Stimulated activated CD4-positive, alpha-beta T cell treated with anti-CD3 and anti-CD28 coated beads, Interleukin-4, amount 100 ng/mL, for 48 hours (primary cell): Measurements from ENCODE around the gene IQGAP2.
"Not testable (repeated sequence)": the region's sequence is repeated elsewhere in the genome, so short reads cannot be mapped to it uniquely, and the experiment has no call there.

ENCODE experiments used
- DNase-seq, 2 donors: peaks; one replicate each; pipeline ENCODE4 v3.0.0-alpha.2; 2020; ENCODE audit warnings: low read depth in 2 of 2

The IQGAP2 gene, protein sequence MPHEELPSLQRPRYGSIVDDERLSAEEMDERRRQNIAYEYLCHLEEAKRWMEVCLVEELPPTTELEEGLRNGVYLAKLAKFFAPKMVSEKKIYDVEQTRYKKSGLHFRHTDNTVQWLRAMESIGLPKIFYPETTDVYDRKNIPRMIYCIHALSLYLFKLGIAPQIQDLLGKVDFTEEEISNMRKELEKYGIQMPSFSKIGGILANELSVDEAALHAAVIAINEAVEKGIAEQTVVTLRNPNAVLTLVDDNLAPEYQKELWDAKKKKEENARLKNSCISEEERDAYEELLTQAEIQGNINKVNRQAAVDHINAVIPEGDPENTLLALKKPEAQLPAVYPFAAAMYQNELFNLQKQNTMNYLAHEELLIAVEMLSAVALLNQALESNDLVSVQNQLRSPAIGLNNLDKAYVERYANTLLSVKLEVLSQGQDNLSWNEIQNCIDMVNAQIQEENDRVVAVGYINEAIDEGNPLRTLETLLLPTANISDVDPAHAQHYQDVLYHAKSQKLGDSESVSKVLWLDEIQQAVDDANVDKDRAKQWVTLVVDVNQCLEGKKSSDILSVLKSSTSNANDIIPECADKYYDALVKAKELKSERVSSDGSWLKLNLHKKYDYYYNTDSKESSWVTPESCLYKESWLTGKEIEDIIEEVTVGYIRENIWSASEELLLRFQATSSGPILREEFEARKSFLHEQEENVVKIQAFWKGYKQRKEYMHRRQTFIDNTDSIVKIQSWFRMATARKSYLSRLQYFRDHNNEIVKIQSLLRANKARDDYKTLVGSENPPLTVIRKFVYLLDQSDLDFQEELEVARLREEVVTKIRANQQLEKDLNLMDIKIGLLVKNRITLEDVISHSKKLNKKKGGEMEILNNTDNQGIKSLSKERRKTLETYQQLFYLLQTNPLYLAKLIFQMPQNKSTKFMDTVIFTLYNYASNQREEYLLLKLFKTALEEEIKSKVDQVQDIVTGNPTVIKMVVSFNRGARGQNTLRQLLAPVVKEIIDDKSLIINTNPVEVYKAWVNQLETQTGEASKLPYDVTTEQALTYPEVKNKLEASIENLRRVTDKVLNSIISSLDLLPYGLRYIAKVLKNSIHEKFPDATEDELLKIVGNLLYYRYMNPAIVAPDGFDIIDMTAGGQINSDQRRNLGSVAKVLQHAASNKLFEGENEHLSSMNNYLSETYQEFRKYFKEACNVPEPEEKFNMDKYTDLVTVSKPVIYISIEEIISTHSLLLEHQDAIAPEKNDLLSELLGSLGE (N-terminal part only)

GRCh38 chr5:76402886-76403765 lies at the start of gene IQGAP2:
TSS of gene IQGAP2 (plus strand) at chr5:76403285. CDS start at chr5:76403546, 261 bp downstream.
- DNase-seq = peak; percentile 69 to 75

DNA sequence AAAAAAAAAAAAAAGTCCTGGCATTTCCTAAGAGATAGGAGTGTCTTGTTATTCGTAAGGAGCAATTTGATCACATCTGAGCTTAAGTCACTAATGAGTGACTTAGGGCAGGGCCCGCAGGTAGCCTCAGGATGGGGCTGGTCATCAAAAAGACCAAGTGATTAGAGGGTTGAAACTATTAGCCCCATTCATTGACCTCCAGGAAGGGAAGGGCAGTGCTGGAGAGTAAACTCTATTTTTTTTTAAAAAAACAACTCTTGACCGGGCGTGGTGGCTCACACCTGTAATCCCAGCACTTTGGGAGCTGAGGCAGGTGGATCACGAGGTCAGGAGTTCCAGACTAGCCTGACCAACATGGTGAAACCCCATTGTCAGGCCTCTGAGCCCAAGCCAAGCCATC lies 46.2 kb upstream of the IQGAP2 start:
- no peak for DNase-seq

GRCh38 chr5:76363352-76364225 lies 39.5 kb upstream of the IQGAP2 start:
- no peak for DNase-seq

DNA sequence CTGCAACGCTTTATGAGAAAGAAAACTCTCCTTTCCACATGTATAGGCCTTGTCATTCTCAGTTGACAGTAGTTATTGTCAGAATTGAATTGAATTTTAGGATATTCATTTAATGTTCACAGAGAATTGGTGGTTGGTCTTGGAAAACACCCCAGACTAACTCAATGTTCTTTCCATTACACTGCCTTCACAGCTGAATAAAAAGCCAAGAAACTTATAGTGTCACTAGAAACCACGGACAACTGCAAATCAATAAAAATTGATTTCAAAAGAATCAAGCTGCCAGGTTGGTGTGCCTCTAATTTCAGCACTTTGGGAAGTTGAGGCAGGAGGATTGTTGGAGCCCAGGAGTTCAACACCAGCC lies 38.9 kb upstream of the IQGAP2 start:
- no peak for DNase-seq

GRCh38 chr5:76365561-76365960 lies 37.5 kb upstream of the IQGAP2 start:
- no peak for DNase-seq

- no peak for DNase-seq
Observed at GRCh38 chr5:76366596-76366995, 36.5 kb upstream of the IQGAP2 start.

- no peak for DNase-seq
Observed at GRCh38 chr5:76367623-76368371, 35.3 kb upstream of the IQGAP2 start.

GRCh38 chr5:76368941-76369340 lies 34.1 kb upstream of the IQGAP2 start:
- DNase-seq = no peak

DNA sequence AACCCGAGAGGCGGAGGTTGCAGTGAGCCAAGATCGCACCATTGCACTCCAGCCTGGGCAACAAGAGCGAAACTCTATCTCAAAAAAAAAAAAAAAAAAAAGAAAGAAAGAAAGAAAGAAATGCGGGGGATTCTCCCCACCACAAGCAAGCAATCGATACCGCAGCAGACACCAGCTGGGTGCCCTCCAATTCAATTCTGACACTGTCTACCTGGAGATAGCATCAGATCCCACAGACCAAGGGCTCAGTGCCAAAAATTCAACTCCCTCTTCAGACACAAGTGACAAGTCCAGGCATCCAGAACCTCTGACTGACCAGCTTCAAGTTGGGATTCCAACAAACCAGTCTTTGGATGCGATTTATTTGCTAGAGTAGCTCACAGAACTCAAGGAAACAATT lies 33.4 kb upstream of the IQGAP2 start:
- DNase-seq = not testable (repeated sequence)

DNA sequence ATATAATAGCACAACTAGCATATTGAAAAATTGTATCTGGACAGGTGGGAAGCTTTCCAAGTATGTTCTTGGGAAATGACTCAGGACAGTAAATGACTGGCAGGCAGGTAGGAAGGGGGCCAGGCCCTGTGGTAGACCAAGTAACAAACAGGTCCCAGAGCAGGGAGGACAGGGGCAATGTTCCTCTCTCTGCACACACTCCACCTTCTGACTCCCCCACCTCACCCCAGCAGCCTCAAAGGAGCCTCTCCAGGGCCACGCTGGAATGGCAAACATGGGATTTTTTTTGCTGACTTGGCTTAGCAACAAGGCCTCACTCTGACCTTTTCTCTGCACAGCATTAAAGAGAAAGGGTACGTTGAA lies 31.1 kb upstream of the IQGAP2 start:
- DNase-seq = no peak

GRCh38 chr5:76372323-76373054 lies 30.6 kb upstream of the IQGAP2 start:
- no peak for DNase-seq

DNA sequence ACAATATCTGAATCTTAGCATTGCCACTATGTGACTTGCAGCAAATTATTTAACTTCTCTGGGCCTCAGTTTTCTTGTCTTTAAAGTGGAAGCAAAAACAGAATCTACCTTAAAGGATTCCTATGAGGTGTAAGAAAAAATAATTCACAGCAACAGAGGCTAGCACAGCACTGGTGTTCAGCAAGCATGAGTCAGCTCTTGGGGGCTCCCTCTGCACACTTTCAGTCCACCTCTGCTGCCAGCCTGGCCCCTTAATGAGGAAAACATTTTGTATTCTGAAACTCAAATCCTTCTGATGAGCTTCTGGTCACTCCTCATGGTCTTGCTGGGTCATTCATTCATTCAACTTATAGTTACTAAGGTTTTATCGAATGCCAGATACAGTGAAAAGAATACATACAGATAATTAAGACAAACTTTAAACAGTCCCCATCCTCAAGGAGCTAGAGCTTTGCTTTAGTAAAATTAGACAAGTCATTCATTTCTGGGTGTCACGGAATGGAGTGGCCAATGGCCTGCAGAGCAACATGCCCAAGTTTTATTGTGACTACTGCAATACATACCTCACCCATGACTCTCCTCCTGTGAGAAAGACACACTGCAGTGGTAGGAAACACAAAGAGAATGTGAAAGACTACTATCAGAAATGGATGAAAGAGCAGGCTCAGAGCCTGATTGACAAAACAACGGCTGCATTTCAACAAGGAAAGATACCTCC lies 26.8 kb upstream of the IQGAP2 start:
- DNase-seq = no peak

GRCh38 chr5:76376866-76377230 lies 26.2 kb upstream of the IQGAP2 start:
- DNase-seq = no peak

DNA sequence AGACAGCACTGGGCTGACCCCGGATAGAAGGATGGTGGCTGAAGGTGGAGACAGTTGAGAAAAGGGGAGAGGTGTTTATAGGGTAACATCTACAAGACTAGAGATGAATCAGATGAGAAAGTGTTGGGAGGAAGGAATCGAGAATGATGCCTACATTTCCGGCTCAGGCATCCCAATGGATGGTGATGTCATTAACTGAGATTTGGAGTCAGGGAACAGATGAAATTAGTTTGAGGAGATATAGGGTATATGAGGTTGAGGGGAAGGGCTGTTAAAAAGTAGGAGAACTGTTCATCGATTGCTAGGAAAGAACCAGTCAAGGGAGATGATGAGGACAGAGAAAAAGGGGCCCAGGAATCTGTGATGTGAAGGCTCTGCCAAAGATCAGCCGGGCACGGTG lies 24.7 kb upstream of the IQGAP2 start:
- DNase-seq = no peak

DNA sequence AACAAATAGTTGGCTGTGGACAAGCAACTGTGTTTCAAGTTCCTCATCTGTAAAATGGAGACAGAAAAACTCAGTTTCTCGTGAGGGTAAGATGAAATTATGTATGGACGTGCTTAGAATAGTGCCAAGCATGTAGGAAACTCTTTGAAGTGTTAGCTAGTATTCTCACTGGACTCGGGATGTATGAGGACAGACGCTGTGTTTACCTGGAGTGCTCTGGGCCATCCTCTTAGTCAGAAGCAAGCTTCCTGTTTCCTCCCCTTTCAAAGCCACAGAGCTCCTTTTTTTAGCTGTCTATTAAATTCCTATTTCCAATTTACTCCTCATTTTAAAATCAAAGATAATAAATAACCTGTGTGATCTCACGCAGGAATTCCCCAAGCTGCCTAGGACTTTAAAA lies 23.8 kb upstream of the IQGAP2 start:
- DNase-seq = no peak

GRCh38 chr5:76379855-76380254 lies 23.2 kb upstream of the IQGAP2 start:
- DNase-seq = no peak

GRCh38 chr5:76380346-76381066 lies 22.6 kb upstream of the IQGAP2 start:
- DNase-seq = no peak
